Naive thymus-derived CD4-positive, alpha-beta T cell (primary cell): Measurements from ENCODE around the gene LEMD1. TPM values are rescaled to one million over a fixed set of nuclear protein-coding genes. Genes with fewer than 3 reads are reported as not detected.
"Not testable (repeated sequence)": the region's sequence is repeated elsewhere in the genome, so short reads cannot be mapped to it uniquely, and the experiment has no call there.

Experiments
- ATAC-seq: fragments of 150-1000 bp; cut with Tn5 transposase; 2 replicates; pipeline ENCODE4 v1.10.0; 2021; ENCODE audit warnings: mild to moderate bottlenecking, moderate library complexity
- CTCF ChIA-PET: fragments of 350-600 bp; sonication (Branson Sonifier 250); formaldehyde crosslinking; loops from one replicate; lab custom pipeline; 2021; ENCODE audit warnings: antibody characterized with exemption; lab: Charles Lee
- POLR2A ChIA-PET: fragments of 350-600 bp; sonication (Branson Sonifier 250); formaldehyde crosslinking; loops from one replicate; lab custom pipeline; 2021; ENCODE audit warnings: antibody characterized with exemption, inconsistent platforms; lab: Charles Lee
- DNase-seq, 9 donors: peaks; one replicate each; pipeline versions ENCODE4 v3.0.0 to v3.0.0-alpha.2; 2020 to 2022; ENCODE audit warnings: mixed read lengths in 1 of 9
- H3K27ac ChIP-seq: one replicate; pipeline ENCODE4 v1.7.0; 2013; ENCODE audit warnings: mild to moderate bottlenecking, low read depth, low read length, moderate library complexity
- H3K27me3 ChIP-seq, 2 donors: one replicate each; pipeline ENCODE4 v1.7.0; 2013; ENCODE audit warnings: low read length in 2 of 2, mild to moderate bottlenecking in 2 of 2, moderate library complexity in 2 of 2; ENCODE audit not compliant: control insufficient read depth in 2 of 2, insufficient read depth in 2 of 2
- H3K36me3 ChIP-seq, 3 experiments: 1 replicate in 2 of 3; 2 replicates in 1 of 3; pipeline ENCODE4 v1.7.0; 2013; ENCODE audit warnings: low read length in 3 of 3, mild to moderate bottlenecking in 3 of 3, moderate library complexity in 1 of 3; ENCODE audit not compliant: insufficient read depth in 3 of 3, control insufficient read depth in 2 of 3
- H3K4me1 ChIP-seq, 2 donors: one replicate each; pipeline ENCODE4 v1.7.0; 2013; ENCODE audit warnings: low read length in 2 of 2, mild to moderate bottlenecking in 2 of 2, moderate library complexity in 1 of 2; ENCODE audit not compliant: control insufficient read depth in 2 of 2, insufficient read depth in 2 of 2
- H3K4me3 ChIP-seq: 2 replicates; pipeline ENCODE4 v1.7.0; 2013; ENCODE audit warnings: mild to moderate bottlenecking, low read length
- H3K9me3 ChIP-seq, 3 experiments: 1 replicate in 2 of 3; 2 replicates in 1 of 3; pipeline ENCODE4 v1.7.0; 2013; ENCODE audit warnings: low read length in 3 of 3; ENCODE audit not compliant: control insufficient read depth in 2 of 3
- H3K27ac Mint-ChIP-seq, 9 donors: one replicate each; pipeline ENCODE4 v1.8.0; 2020 to 2022; ENCODE audit warnings: mixed read lengths in 9 of 9, mild to moderate bottlenecking in 8 of 9, moderate library complexity in 5 of 9, inconsistent platforms in 2 of 9
- H3K27me3 Mint-ChIP-seq, 5 donors: one replicate each; pipeline ENCODE4 v1.8.0; 2021 to 2022; ENCODE audit warnings: mixed read lengths in 5 of 5, mild to moderate bottlenecking in 1 of 5
- H3K36me3 Mint-ChIP-seq, 5 donors: one replicate each; pipeline ENCODE4 v1.8.0; 2020 to 2022; ENCODE audit warnings: mixed read lengths in 5 of 5, mild to moderate bottlenecking in 3 of 5, inconsistent platforms in 1 of 5
- H3K4me1 Mint-ChIP-seq, 7 donors: one replicate each; pipeline ENCODE4 v1.8.0; 2020 to 2022; ENCODE audit warnings: mixed read lengths in 7 of 7, mild to moderate bottlenecking in 3 of 7, inconsistent platforms in 1 of 7
- H3K4me3 Mint-ChIP-seq, 10 donors: one replicate each; pipeline ENCODE4 v1.8.0; 2020 to 2022; ENCODE audit warnings: mild to moderate bottlenecking in 10 of 10, mixed read lengths in 10 of 10, moderate library complexity in 6 of 10, inconsistent platforms in 2 of 10
- H3K9me3 Mint-ChIP-seq, 11 donors: one replicate each; pipeline ENCODE4 v1.8.0; 2020 to 2022; ENCODE audit warnings: mixed read lengths in 11 of 11, mild to moderate bottlenecking in 4 of 11, inconsistent platforms in 1 of 11, moderate library complexity in 1 of 11
- intact Hi-C, 2 donors: fragments of 100-400 bp; cut with micrococcal nuclease; formaldehyde crosslinking; loops; one replicate each; pipeline ENCODE4 v1.15.1; 2023
- polyA plus RNA-seq, 2 donors: library from polyadenylated mRNA; unstranded; fragments of 300-500 nt; fragmentation: Illumina TruSeq; gene quantifications; one replicate each; pipeline ENCODE4 v1.2.3, GENCODE V29; 2021
- total RNA-seq, 6 experiments: library from RNA in 5 of 6; stranded (reverse) in 5 of 6; gene quantifications; 1 replicate in 5 of 6; 2 replicates in 1 of 6; pipeline ENCODE4 v1.2.3 and lab custom pipeline; 2021 to 2026

The LEMD1 gene
- total and polyA plus RNA-seq, 7 experiments from 2014 or later: 0.97 TPM; not detected in 6

GRCh38 chr1:205417870-205418635, 3.8 kb downstream of the LEMD1 start:
- intact Hi-C loops: no loop called here
- Mint-ChIP-seq H3K36me3 (peaks cover 0 to 4% (median 0%) of the 10 kb centered on the region in 5 donors), H3K4me1 (no peaks in the 10 kb centered on the region), H3K27ac (no peak overlapping the region), H3K27me3 (peaks cover 5 to 58% (median 14%) of the 10 kb centered on the region in 5 donors), H3K9me3 (no peaks in the 10 kb centered on the region), H3K4me3 (no peak overlapping the region)
- H3K9me3 ChIP-seq: no peaks in the 10 kb centered on the region
- ATAC-seq (no peak), DNase-seq (no peak)
- no peaks in the 10 kb centered on the region for H3K36me3 ChIP-seq
- CTCF ChIA-PET: no interaction called here
- H3K4me1 ChIP-seq: no peaks in the 10 kb centered on the region
- POLR2A ChIA-PET: interaction anchor here (0.7 kb wide), 1 partner anchor 200 kb away, joined by 3 read pairs; no protein-coding TSS in a partner anchor
- no peak overlapping the region for H3K27ac ChIP-seq
- no peak overlapping the region for H3K4me3 ChIP-seq
- no peaks in the 10 kb centered on the region for H3K27me3 ChIP-seq

GRCh38 chr1:205416322-205416721, 5.5 kb downstream of the LEMD1 start:
- Histone ChIP-seq H3K36me3 (no peaks in the 10 kb centered on the region), H3K9me3 (no peaks in the 10 kb centered on the region), H3K27me3 (no peaks in the 10 kb centered on the region), H3K27ac (no peak overlapping the region), H3K4me3 (no peak overlapping the region), H3K4me1 (no peaks in the 10 kb centered on the region)
- Mint-ChIP-seq H3K4me3 (no peak overlapping the region), H3K27ac (no peak overlapping the region), H3K27me3 (peaks cover 4 to 55% (median 5%) of the 10 kb centered on the region in 5 donors), H3K9me3 (peaks cover 0 to 1% (median 0%) of the 10 kb centered on the region in 11 donors), H3K4me1 (no peaks in the 10 kb centered on the region), H3K36me3 (peaks cover 0 to 4% (median 0%) of the 10 kb centered on the region in 5 donors)
- ATAC-seq (no peak), DNase-seq (no peak)
- intact Hi-C loops: no loop called here
- ChIA-PET CTCF (interaction anchor here (0.7 kb wide), 1 partner anchor 17 kb away, joined by 3 read pairs; no protein-coding TSS in a partner anchor), POLR2A (interaction anchor here (1.2 kb wide), 1 partner anchor 17 kb away, joined by 3 read pairs; no protein-coding TSS in a partner anchor)

- Histone ChIP-seq H3K36me3 (no peaks in the 10 kb centered on the region), H3K27me3 (no peaks in the 10 kb centered on the region), H3K27ac (no peak overlapping the region), H3K4me1 (peaks cover 0 to 3% of the 10 kb centered on the region in 2 donors), H3K9me3 (no peaks in the 10 kb centered on the region), H3K4me3 (no peak overlapping the region)
- Mint-ChIP-seq H3K36me3 (peaks cover 0 to 13% (median 0%) of the 10 kb centered on the region in 5 donors), H3K4me3 (no peak overlapping the region), H3K9me3 (peaks cover 0 to 6% (median 1%) of the 10 kb centered on the region in 11 donors), H3K4me1 (peaks cover 0 to 13% (median 5%) of the 10 kb centered on the region in 7 donors), H3K27me3 (peaks cover 0 to 40% (median 9%) of the 10 kb centered on the region in 5 donors), H3K27ac (no peak overlapping the region)
- ChIA-PET POLR2A (no interaction called here), CTCF (no interaction called here)
- ATAC-seq (no peak), DNase-seq (no peak)
- intact Hi-C loops: no loop called here
These were observed 11.1 kb downstream of the LEMD1 start for GRCh38 chr1:205410581-205411298.

GRCh38 chr1:205407970-205408369, 13.9 kb downstream of the LEMD1 start:
- intact Hi-C loops: no loop called here
- Histone ChIP-seq H3K27ac (no peak overlapping the region), H3K9me3 (no peaks in the 10 kb centered on the region), H3K4me3 (no peak overlapping the region), H3K4me1 (peaks cover 0 to 3% of the 10 kb centered on the region in 2 donors), H3K27me3 (no peaks in the 10 kb centered on the region), H3K36me3 (no peaks in the 10 kb centered on the region)
- Mint-ChIP-seq H3K4me1 (peaks cover 0 to 13% (median 5%) of the 10 kb centered on the region in 7 donors), H3K9me3 (peaks cover 0 to 10% (median 2%) of the 10 kb centered on the region in 11 donors), H3K36me3 (peaks cover 0 to 10% (median 0%) of the 10 kb centered on the region in 5 donors), H3K27me3 (peaks cover 0 to 44% (median 4%) of the 10 kb centered on the region in 5 donors), H3K27ac (peak overlapping the region in 2 of 9 donors; percentile 6 to 7), H3K4me3 (no peak overlapping the region)
- DNase-seq: no peak
- ChIA-PET CTCF (interaction anchor here (0.9 kb wide), 1 partner anchor 11 kb away, joined by 4 read pairs; no protein-coding TSS in a partner anchor), POLR2A (no interaction called here)
- no peak for ATAC-seq

- POLR2A ChIA-PET: interaction anchor here (0.8 to 1.8 kb wide), 2 partner anchors 15 to 35 kb away, joined by 3 to 4 read pairs; no protein-coding TSS in a partner anchor
- H3K27ac ChIP-seq, CTCF ChIA-PET, ATAC-seq, H3K4me1 ChIP-seq, intact Hi-C loops, H3K27ac Mint-ChIP-seq, H3K36me3 ChIP-seq, H3K27me3 ChIP-seq, H3K4me3 ChIP-seq, H3K9me3 ChIP-seq, H3K36me3 Mint-ChIP-seq: not testable (repeated sequence)
- Mint-ChIP-seq H3K9me3 (peaks cover 0 to 10% (median 2%) of the 10 kb centered on the region in 11 donors), H3K4me1 (peaks cover 0 to 13% (median 5%) of the 10 kb centered on the region in 7 donors), H3K4me3 (peak overlapping the region in 3 of 10 donors; percentile 5 to 26 (median 25)), H3K27me3 (peaks cover 0 to 35% (median 4%) of the 10 kb centered on the region in 5 donors)
- DNase-seq: peak in 4 of 9 donors; percentile 3 to 18 (median 8)
These were observed 15.6 kb downstream of the LEMD1 start for GRCh38 chr1:205406252-205406651.

GRCh38 chr1:205404484-205404883, 17.4 kb downstream of the LEMD1 start:
- H3K4me3 ChIP-seq, H3K27me3 ChIP-seq, H3K36me3 Mint-ChIP-seq, H3K27ac Mint-ChIP-seq, DNase-seq, H3K27ac ChIP-seq, H3K36me3 ChIP-seq, ATAC-seq, CTCF ChIA-PET, H3K9me3 ChIP-seq, POLR2A ChIA-PET, H3K4me1 ChIP-seq, intact Hi-C loops, H3K4me3 Mint-ChIP-seq: not testable (repeated sequence)
- Mint-ChIP-seq H3K27me3 (peaks cover 0 to 33% (median 4%) of the 10 kb centered on the region in 5 donors), H3K9me3 (peaks cover 0 to 10% (median 2%) of the 10 kb centered on the region in 11 donors), H3K4me1 (peaks cover 3 to 11% (median 5%) of the 10 kb centered on the region in 7 donors)
